Fibroblast of gingiva (primary cell): ENCODE data around the gene EYA2.
"Not testable (repeated sequence)": the region's sequence is repeated elsewhere in the genome, so short reads cannot be mapped to it uniquely, and the experiment has no call there.

Experiments used
- DNase-seq: peaks from one replicate; pipeline ENCODE4 v3.0.0-alpha.2; 2011; ENCODE audit warnings: low read depth

EYA2 gene

GRCh38 chr20:47175493-47175892 lies 280.9 kb downstream of the EYA2 start:
- DNase-seq, result no peak

- not testable (repeated sequence) for DNase-seq
Observed at GRCh38 chr20:47176217-47176616, 281.6 kb downstream of the EYA2 start.

GRCh38 chr20:47178277-47178676 lies 283.6 kb downstream of the EYA2 start:
- no peak for DNase-seq

- DNase-seq, result no peak
Observed at GRCh38 chr20:47178851-47179250, 284.2 kb downstream of the EYA2 start.

- no peak for DNase-seq
Observed at GRCh38 chr20:47179267-47179666, 284.6 kb downstream of the EYA2 start.

- DNase-seq, result peak; percentile 43
Observed at GRCh38 chr20:47181056-47181862, 286.6 kb downstream of the EYA2 start.

GRCh38 chr20:47183367-47183766 lies 288.7 kb downstream of the EYA2 start:
- no peak for DNase-seq

GRCh38 chr20:47187450-47188195 lies 293.0 kb downstream of the EYA2 start:
- DNase-seq, result no peak

GRCh38 chr20:47188540-47188939 lies 293.9 kb downstream of the EYA2 start:
- DNase-seq, result no peak

- no peak for DNase-seq
Observed at GRCh38 chr20:47189060-47189459, 294.4 kb downstream of the EYA2 start.

- no peak for DNase-seq
Observed at GRCh38 chr20:47191074-47191673, 296.5 kb downstream of the EYA2 start.

GRCh38 chr20:47191956-47192355 lies 297.3 kb downstream of the EYA2 start:
- DNase-seq, result no peak

- DNase-seq, result no peak
Observed at GRCh38 chr20:47195573-47195972, 300.9 kb downstream of the EYA2 start.

GRCh38 chr20:47196091-47197081 lies 301.7 kb downstream of the EYA2 start:
- DNase-seq, result peak; percentile 43

GRCh38 chr20:47198254-47198671 lies 303.6 kb downstream of the EYA2 start:
- DNase-seq, result peak; percentile 7

GRCh38 chr20:47198996-47199552 lies 304.4 kb downstream of the EYA2 start:
- DNase-seq, result no peak

- DNase-seq, result no peak
Observed at GRCh38 chr20:47201074-47201730, 306.6 kb downstream of the EYA2 start.

- DNase-seq, result no peak
Observed at GRCh38 chr20:47202733-47203667, 308.4 kb downstream of the EYA2 start.

GRCh38 chr20:47204008-47204849 lies 309.6 kb downstream of the EYA2 start:
- DNase-seq, result peak; percentile 24
